Measurements from ENCODE around the gene SLC25A18.
"Not testable (repeated sequence)": the region's sequence is repeated elsewhere in the genome, so short reads cannot be mapped to it uniquely, and the experiment has no call there.

SLC25A18 gene

DNA sequence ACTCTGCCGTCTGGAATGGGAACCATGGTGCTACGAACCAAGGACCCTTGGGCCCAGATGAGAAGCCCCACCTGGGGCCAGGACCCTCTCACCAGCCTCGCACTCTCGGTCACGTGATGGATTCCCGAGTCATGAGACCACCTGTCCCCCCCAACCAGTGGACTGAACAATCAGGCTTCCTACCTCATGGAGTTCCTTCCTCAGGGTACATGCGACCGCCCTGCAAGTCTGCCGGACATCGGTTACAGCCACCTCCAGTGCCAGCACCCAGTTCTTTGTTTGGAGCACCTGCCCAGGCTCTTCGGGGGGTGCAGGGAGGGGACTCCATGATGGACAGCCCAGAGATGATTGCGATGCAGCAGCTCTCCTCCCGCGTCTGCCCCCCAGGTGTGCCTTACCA, 20.8 kb upstream of the SLC25A18 start:
- DNase-seq (ENCODE audit: insufficient read length, low spot score) (no peak), FAIRE-seq (no peak)
- TF ChIP-seq POLR2A (IDR thresholded peaks at IDR 0.05; ENCODE audit: low read depth, low read length), result no peak
- TF ChIP-seq TAF1 (IDR thresholded peaks at IDR 0.05; ENCODE audit: low read depth, low read length), result no peak
- TF ChIP-seq POU2F2 (IDR thresholded peaks at IDR 0.05; ENCODE audit: low read depth, low read length), result no peak
- no peak for TF ChIP-seq PAX5 (IDR thresholded peaks at IDR 0.05; ENCODE audit: insufficient read depth, low read length, severe bottlenecking)
- no peak for TF ChIP-seq SPI1 (IDR thresholded peaks at IDR 0.05; ENCODE audit: low read depth, low read length)
- TF ChIP-seq POLR2AphosphoS5 (IDR thresholded peaks at IDR 0.05; ENCODE audit: low read depth, low read length), result no peak

DNA sequence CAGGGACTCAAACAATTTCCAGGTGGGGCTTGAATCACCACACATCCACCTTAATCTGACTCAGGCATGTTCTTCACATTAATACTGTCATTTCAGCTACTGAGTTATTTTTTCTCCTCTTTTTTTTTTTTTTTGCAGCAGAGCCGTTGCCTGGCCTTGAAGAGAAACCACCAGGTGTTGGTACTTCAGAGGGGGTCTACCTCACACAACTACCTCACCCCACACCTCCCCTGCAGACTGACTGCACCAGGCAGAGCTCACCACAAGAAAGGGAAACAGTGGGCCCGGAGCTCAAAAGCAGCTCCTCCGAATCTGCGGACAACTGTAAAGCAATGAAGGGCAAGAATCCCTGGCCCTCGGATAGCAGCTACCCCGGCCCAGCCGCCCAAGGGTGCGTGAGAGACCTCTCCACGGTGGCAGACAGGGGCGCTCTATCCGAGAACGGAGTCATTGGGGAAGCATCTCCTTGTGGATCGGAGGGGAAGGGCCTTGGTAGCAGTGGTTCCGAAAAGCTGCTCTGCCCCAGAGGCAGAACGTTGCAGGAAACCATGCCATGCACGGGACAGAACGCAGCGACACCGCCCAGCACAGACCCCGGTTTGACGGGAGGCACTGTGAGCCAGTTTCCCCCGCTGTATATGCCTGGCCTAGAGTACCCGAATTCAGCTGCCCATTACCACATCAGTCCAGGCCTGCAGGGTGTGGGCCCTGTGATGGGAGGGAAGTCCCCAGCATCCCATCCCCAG, 15.1 kb upstream of the SLC25A18 start:
- TF ChIP-seq POLR2A (IDR thresholded peaks at IDR 0.05; ENCODE audit: low read depth, low read length) (no peak), SPI1 (IDR thresholded peaks at IDR 0.05; ENCODE audit: low read depth, low read length) (no peak), POLR2AphosphoS5 (IDR thresholded peaks at IDR 0.05; ENCODE audit: low read depth, low read length) (no peak), PAX5 (IDR thresholded peaks at IDR 0.05; ENCODE audit: insufficient read depth, low read length, severe bottlenecking) (no peak), TAF1 (IDR thresholded peaks at IDR 0.05; ENCODE audit: low read depth, low read length) (no peak), POU2F2 (IDR thresholded peaks at IDR 0.05; ENCODE audit: low read depth, low read length) (no peak)
- no peak for FAIRE-seq
- no peak for DNase-seq (ENCODE audit: insufficient read length, low spot score)

GRCh38 chr22:17548756-17549035, 14.6 kb upstream of the SLC25A18 start:
- FAIRE-seq (no peak), DNase-seq (ENCODE audit: insufficient read length, low spot score) (no peak)
- no peak for TF ChIP-seq PAX5 (IDR thresholded peaks at IDR 0.05; ENCODE audit: insufficient read depth, low read length, severe bottlenecking)
- TF ChIP-seq SPI1 (IDR thresholded peaks at IDR 0.05; ENCODE audit: low read depth, low read length), result no peak
- no peak for TF ChIP-seq POU2F2 (IDR thresholded peaks at IDR 0.05; ENCODE audit: low read depth, low read length)
- TF ChIP-seq POLR2A (IDR thresholded peaks at IDR 0.05; ENCODE audit: low read depth, low read length), result no peak
- no peak for TF ChIP-seq POLR2AphosphoS5 (IDR thresholded peaks at IDR 0.05; ENCODE audit: low read depth, low read length)
- TF ChIP-seq TAF1 (IDR thresholded peaks at IDR 0.05; ENCODE audit: low read depth, low read length), result no peak

DNA sequence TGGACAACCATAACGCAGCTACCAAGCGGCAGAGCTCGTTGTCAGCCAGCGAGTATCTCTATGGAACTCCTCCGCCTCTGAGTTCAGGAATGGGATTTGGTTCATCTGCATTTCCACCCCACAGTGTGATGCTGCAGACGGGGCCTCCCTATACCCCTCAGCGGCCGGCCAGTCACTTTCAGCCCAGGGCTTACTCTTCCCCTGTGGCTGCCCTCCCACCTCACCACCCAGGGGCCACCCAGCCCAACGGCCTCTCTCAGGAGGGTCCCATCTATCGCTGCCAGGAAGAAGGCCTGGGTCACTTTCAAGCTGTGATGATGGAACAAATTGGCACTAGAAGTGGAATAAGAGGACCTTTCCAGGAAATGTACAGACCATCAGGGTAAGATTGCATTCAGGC, 14.1 kb upstream of the SLC25A18 start:
- FAIRE-seq (no peak), DNase-seq (ENCODE audit: insufficient read length, low spot score) (no peak)
- no peak for TF ChIP-seq POU2F2 (IDR thresholded peaks at IDR 0.05; ENCODE audit: low read depth, low read length)
- TF ChIP-seq SPI1 (IDR thresholded peaks at IDR 0.05; ENCODE audit: low read depth, low read length), result no peak
- no peak for TF ChIP-seq POLR2A (IDR thresholded peaks at IDR 0.05; ENCODE audit: low read depth, low read length)
- TF ChIP-seq TAF1 (IDR thresholded peaks at IDR 0.05; ENCODE audit: low read depth, low read length), result no peak
- no peak for TF ChIP-seq POLR2AphosphoS5 (IDR thresholded peaks at IDR 0.05; ENCODE audit: low read depth, low read length)

DNA sequence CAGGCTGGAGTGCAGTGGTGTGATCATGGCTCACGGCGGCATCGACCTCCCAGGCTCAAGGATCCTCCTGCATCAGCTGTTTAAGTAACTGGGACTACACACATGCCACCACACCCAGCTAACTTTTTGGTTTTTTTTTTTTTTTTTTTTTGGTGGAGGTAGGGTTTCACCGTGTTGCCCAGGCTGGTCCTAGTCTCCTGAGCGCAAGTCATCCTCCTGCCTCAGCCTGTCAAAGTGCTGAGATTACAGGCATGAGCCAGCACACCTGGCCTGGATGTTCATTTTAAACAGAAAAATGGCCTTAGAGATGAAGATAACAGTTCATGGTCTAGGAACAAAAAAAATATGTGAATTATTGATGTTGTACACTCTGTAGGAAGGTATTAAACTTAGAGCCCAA, 13.6 kb upstream of the SLC25A18 start:
- DNase-seq (ENCODE audit: insufficient read length, low spot score), result no peak
- no peak for FAIRE-seq
- TF ChIP-seq PAX5 (IDR thresholded peaks at IDR 0.05; ENCODE audit: insufficient read depth, low read length, severe bottlenecking), result no peak
- TF ChIP-seq POU2F2 (IDR thresholded peaks at IDR 0.05; ENCODE audit: low read depth, low read length), result no peak
- no peak for TF ChIP-seq TAF1 (IDR thresholded peaks at IDR 0.05; ENCODE audit: low read depth, low read length)
- TF ChIP-seq POLR2AphosphoS5 (IDR thresholded peaks at IDR 0.05; ENCODE audit: low read depth, low read length), result no peak
- no peak for TF ChIP-seq POLR2A (IDR thresholded peaks at IDR 0.05; ENCODE audit: low read depth, low read length)
- TF ChIP-seq SPI1 (IDR thresholded peaks at IDR 0.05; ENCODE audit: low read depth, low read length), result no peak

GRCh38 chr22:17552737-17553136, 10.6 kb upstream of the SLC25A18 start:
- TF ChIP-seq SPI1 (IDR thresholded peaks at IDR 0.05; ENCODE audit: low read depth, low read length) (no peak), POU2F2 (IDR thresholded peaks at IDR 0.05; ENCODE audit: low read depth, low read length) (no peak), POLR2AphosphoS5 (IDR thresholded peaks at IDR 0.05; ENCODE audit: low read depth, low read length) (no peak), PAX5 (IDR thresholded peaks at IDR 0.05; ENCODE audit: insufficient read depth, low read length, severe bottlenecking) (no peak), POLR2A (IDR thresholded peaks at IDR 0.05; ENCODE audit: low read depth, low read length) (no peak), TAF1 (IDR thresholded peaks at IDR 0.05; ENCODE audit: low read depth, low read length) (no peak)
- DNase-seq (ENCODE audit: insufficient read length, low spot score) (no peak), FAIRE-seq (no peak)

DNA sequence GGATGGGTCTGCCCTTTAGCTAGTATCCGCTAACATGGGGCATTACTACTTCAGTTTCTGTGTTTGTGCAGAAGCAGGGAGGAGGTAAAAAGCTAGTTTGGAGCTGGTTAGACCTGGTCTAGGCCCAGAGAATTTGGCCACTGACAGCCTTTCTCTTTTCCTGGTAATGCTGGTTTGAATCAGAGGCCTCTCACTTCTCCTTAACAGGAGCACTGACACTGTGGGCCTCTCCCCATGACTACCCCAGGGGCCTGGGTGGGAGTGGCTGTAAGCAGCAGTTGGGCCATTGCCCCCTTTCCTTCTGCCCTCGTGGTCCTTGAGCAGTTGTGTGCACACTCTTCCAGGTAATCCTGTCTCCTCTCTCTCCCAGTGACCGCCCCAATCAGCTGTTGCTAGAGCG, 8.5 kb upstream of the SLC25A18 start:
- TF ChIP-seq PAX5 (IDR thresholded peaks at IDR 0.05; ENCODE audit: insufficient read depth, low read length, severe bottlenecking) (no peak), TAF1 (IDR thresholded peaks at IDR 0.05; ENCODE audit: low read depth, low read length) (no peak), POLR2A (IDR thresholded peaks at IDR 0.05; ENCODE audit: low read depth, low read length) (no peak), POU2F2 (IDR thresholded peaks at IDR 0.05; ENCODE audit: low read depth, low read length) (no peak), POLR2AphosphoS5 (IDR thresholded peaks at IDR 0.05; ENCODE audit: low read depth, low read length) (no peak), SPI1 (IDR thresholded peaks at IDR 0.05; ENCODE audit: low read depth, low read length) (no peak)
- no peak for DNase-seq (ENCODE audit: insufficient read length, low spot score)
- no peak for FAIRE-seq

DNA sequence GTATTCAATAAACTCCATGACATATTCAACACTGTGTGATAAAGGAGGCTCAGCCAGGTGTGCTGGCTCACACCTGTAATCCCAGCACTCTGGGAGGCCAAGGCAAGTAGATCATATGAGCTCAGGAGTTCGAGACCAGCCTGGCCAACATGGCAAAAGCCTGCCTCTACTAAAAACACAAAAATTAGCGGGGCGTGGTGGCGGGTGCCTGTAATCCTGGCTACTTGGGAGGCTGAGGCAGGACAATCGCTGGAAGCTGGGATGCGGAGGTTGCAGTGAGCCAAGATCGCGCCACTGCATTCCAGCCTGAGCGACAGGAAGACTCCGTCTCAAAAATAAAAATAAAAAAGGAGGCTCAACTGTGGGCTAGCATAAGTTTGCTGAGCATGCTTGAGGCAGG, 4.1 kb upstream of the SLC25A18 start:
- TF ChIP-seq SPI1 (IDR thresholded peaks at IDR 0.05; ENCODE audit: low read depth, low read length) (no peak), POLR2AphosphoS5 (IDR thresholded peaks at IDR 0.05; ENCODE audit: low read depth, low read length) (no peak), POU2F2 (IDR thresholded peaks at IDR 0.05; ENCODE audit: low read depth, low read length) (no peak), TAF1 (IDR thresholded peaks at IDR 0.05; ENCODE audit: low read depth, low read length) (no peak), POLR2A (IDR thresholded peaks at IDR 0.05; ENCODE audit: low read depth, low read length) (no peak), PAX5 (IDR thresholded peaks at IDR 0.05; ENCODE audit: insufficient read depth, low read length, severe bottlenecking) (no peak)
- FAIRE-seq (no peak), DNase-seq (ENCODE audit: insufficient read length, low spot score) (no peak)

GRCh38 chr22:17563936-17564391, 666 bp downstream of the SLC25A18 start:
- no peak for DNase-seq (ENCODE audit: insufficient read length, low spot score)
- no peak for TF ChIP-seq SPI1 (IDR thresholded peaks at IDR 0.05; ENCODE audit: low read depth, low read length)
- no peak for TF ChIP-seq POLR2AphosphoS5 (IDR thresholded peaks at IDR 0.05; ENCODE audit: low read depth, low read length)
- no peak for TF ChIP-seq POU2F2 (IDR thresholded peaks at IDR 0.05; ENCODE audit: low read depth, low read length)
- TF ChIP-seq POLR2A (IDR thresholded peaks at IDR 0.05; ENCODE audit: low read depth, low read length), result no peak
- TF ChIP-seq PAX5 (IDR thresholded peaks at IDR 0.05; ENCODE audit: insufficient read depth, low read length, severe bottlenecking), result no peak
- TF ChIP-seq TAF1 (IDR thresholded peaks at IDR 0.05; ENCODE audit: low read depth, low read length), result no peak
- no peak for FAIRE-seq

GRCh38 chr22:17566016-17566687, 2.9 kb downstream of the SLC25A18 start:
- FAIRE-seq; DNase-seq (ENCODE audit: insufficient read length, low spot score): not testable (repeated sequence)

Data from GM12891 (cell line).